ENCODE data around the gene BBOX1.

DNA sequence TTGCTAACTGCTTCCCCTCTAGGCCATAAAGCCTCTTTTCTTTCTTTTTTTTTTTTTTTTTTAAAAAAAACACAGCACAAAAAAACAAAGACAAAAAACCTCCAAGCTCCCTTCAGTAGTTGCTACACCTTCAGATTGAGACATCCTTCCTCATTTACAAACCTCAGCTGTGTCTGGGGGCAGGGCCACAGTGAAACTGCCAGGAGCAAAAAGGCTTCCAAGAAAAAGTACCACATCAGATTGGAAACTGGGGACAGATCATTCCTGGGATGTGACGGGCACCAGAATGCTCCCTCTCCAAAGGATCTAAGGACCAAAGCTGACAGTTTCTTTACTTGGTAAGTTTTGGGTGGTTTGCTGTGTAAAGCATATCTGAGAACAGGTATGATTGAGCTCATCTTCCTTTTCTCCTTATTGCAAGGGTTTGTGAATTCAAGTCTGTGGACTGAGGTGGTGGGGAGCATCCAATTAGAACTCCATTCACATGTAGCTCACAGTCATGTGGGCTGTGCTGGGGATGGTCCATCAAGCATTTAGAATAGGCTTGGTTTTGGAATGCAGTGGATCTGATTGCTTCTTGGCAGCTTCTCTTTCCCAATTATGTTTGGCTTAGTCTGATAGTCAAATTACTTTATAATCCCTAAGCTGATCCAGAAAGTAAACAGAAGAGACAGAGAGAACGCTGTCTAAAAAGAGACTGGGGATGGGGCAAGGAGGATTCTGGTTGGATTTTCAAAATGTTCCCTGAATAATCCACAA, 705 bp downstream of the BBOX1 start:
- TF ChIP-seq CTCF (IDR thresholded peaks at IDR 0.05; ENCODE audit: insufficient read depth, low read length, poor library complexity, severe bottlenecking) = no peak
- TF ChIP-seq EZH2phosphoT487 (conservative IDR thresholded peaks at IDR 0.05; ENCODE audit: low read length) = no peak

Data from SU-DHL-6 (cell line).